Transverse colon (tissue), 4 donors: ENCODE data around the gene HDAC4.

Experiments
- CTCF ChIP-seq, 5 experiments: fragments of 200-600 bp in 3 of 5; fragments of 450-650 bp in 2 of 5; sonication (generic) in 3 of 5; IDR thresholded peaks; 1 replicate in 2 of 5; 2 replicates in 3 of 5; pipeline ENCODE4 v1.5.1; 2016 to 2017; ENCODE audit warnings: antibody characterized with exemption in 5 of 5, inconsistent platforms in 3 of 5, mild to moderate bottlenecking in 2 of 5, moderate library complexity in 1 of 5
- POLR2A ChIP-seq: fragments of 450-650 bp; IDR thresholded peaks from one replicate; pipeline ENCODE4 v1.6.1; 2016; ENCODE audit warnings: antibody characterized with exemption, mild to moderate bottlenecking, moderate library complexity
- POLR2AphosphoS5 ChIP-seq, 3 donors: sonication (generic); formaldehyde crosslinking; IDR thresholded peaks; one replicate each; pipeline ENCODE4 v1.6.1; 2016; ENCODE audit warnings: antibody characterized with exemption in 3 of 3

GRCh38 chr2:239037559-239037910, 363.3 kb downstream of the HDAC4 start:
- TF ChIP-seq CTCF (IDR thresholded peaks at IDR 0.05) (no peak), POLR2AphosphoS5 (IDR thresholded peaks at IDR 0.05) (no peak), POLR2A (no peak)
